Astrocyte (in vitro differentiated cells and primary cell): ENCODE results near the gene KCP. TPM values are rescaled to one million over a fixed set of nuclear protein-coding genes. Genes with fewer than 3 reads are reported as not detected.

Experiments used
- DNase-seq: peaks from one replicate; pipeline ENCODE4 v3.0.0-alpha.2; 2010; ENCODE audit warnings: low read depth
- FAIRE-seq: peaks from 2 replicates; lab custom pipeline; 2011; peaks lifted over from hg19 to GRCh38; lab: Jason Lieb, UNC
- H2AFZ ChIP-seq: 2 replicates; pipeline ENCODE4 v1.6.0; 2012; ENCODE audit warnings: low read depth, low read length, inconsistent platforms
- H3K27ac ChIP-seq: 2 replicates; pipeline ENCODE4 v1.5.1; 2011; ENCODE audit warnings: low read depth, low read length, inconsistent platforms
- H3K27me3 ChIP-seq: 2 replicates; pipeline ENCODE4 v1.6.0; 2011; ENCODE audit warnings: low read length, inconsistent platforms; ENCODE audit not compliant: insufficient read depth
- H3K36me3 ChIP-seq: 2 replicates; pipeline ENCODE4 v1.5.1; 2011; ENCODE audit warnings: low read length, inconsistent platforms; ENCODE audit not compliant: insufficient read depth
- H3K4me1 ChIP-seq: 2 replicates; pipeline ENCODE4 v1.5.1; 2011; ENCODE audit warnings: low read length, inconsistent platforms; ENCODE audit not compliant: insufficient read depth
- H3K4me2 ChIP-seq: 2 replicates; pipeline ENCODE4 v1.6.0; 2012; ENCODE audit warnings: low read length, inconsistent platforms
- H3K4me3 ChIP-seq: 2 replicates; pipeline ENCODE4 v1.5.1; 2011; ENCODE audit warnings: low read depth, mild to moderate bottlenecking, low read length, inconsistent platforms; ENCODE audit not compliant: insufficient read depth
- H3K79me2 ChIP-seq: 2 replicates; pipeline ENCODE4 v1.6.0; 2012; ENCODE audit warnings: mild to moderate bottlenecking, low read length, inconsistent platforms; ENCODE audit not compliant: insufficient read depth
- H3K9ac ChIP-seq: 2 replicates; pipeline ENCODE4 v1.6.0; 2012; ENCODE audit warnings: mild to moderate bottlenecking, low read length, inconsistent platforms
- H3K9me3 ChIP-seq: 2 replicates; pipeline ENCODE4 v1.5.1; 2012; ENCODE audit warnings: low read depth, mild to moderate bottlenecking, low read length, inconsistent platforms; ENCODE audit not compliant: insufficient read depth
- H4K20me1 ChIP-seq: 2 replicates; pipeline ENCODE4 v1.6.0; 2012; ENCODE audit warnings: low read length, inconsistent platforms; ENCODE audit not compliant: insufficient read depth
- H3K27ac Mint-ChIP-seq: one replicate; pipeline ENCODE4 v1.8.0; 2021; ENCODE audit warnings: mild to moderate bottlenecking, mixed read lengths; ENCODE audit not compliant: unreplicated experiment
- H3K27me3 Mint-ChIP-seq: one replicate; pipeline ENCODE4 v1.8.0; 2021; ENCODE audit warnings: low read depth, mixed read lengths; ENCODE audit not compliant: unreplicated experiment
- H3K36me3 Mint-ChIP-seq: one replicate; pipeline ENCODE4 v1.8.0; 2021; ENCODE audit warnings: low read depth, mixed read lengths; ENCODE audit not compliant: unreplicated experiment
- H3K4me1 Mint-ChIP-seq: one replicate; pipeline ENCODE4 v1.8.0; 2021; ENCODE audit warnings: low read depth, mixed read lengths; ENCODE audit not compliant: unreplicated experiment
- H3K4me3 Mint-ChIP-seq: one replicate; pipeline ENCODE4 v1.8.0; 2021; ENCODE audit warnings: mild to moderate bottlenecking, moderate library complexity, mixed read lengths; ENCODE audit not compliant: unreplicated experiment
- H3K9me3 Mint-ChIP-seq: one replicate; pipeline ENCODE4 v1.8.0; 2021; ENCODE audit warnings: mild to moderate bottlenecking, mixed read lengths; ENCODE audit not compliant: unreplicated experiment
- CTCF ChIP-seq: IDR thresholded peaks from 2 replicates; pipeline ENCODE4 v1.5.1; 2011; ENCODE audit warnings: low read depth, mild to moderate bottlenecking, inconsistent platforms, low read length, moderate library complexity; ENCODE audit not compliant: insufficient read depth
- EZH2 ChIP-seq: IDR thresholded peaks from 2 replicates; pipeline ENCODE4 v1.6.1; 2012; ENCODE audit warnings: mild to moderate bottlenecking, low read length, inconsistent platforms; ENCODE audit not compliant: insufficient read depth
- total RNA-seq: library from RNA; stranded (reverse); gene quantifications from 2 replicates; pipeline ENCODE4 v1.2.1, GENCODE V29; 2021

Gene KCP
- total RNA-seq, 1 donor from 2014 or later: 0.20 TPM

DNA sequence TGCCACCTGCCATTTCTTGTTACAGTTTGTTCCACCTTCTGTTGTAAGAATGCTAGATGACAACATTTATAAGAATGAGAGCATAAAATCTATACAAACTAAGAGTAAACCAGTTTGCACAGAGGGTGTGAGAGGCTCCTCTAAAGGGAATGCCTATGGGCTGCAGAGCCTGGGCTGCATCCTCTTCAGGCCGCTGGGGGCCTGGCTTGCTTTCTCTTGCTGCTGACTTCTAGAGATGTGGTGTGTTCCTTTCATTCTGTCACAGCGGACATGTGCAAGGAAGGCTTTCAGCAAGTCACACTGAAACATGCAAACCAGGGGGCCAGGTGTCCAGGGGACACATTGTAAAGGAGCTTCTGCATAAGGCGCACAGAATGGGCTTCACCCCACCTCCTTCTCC is 55.0 kb downstream of the KCP start:
- H3K4me3 Mint-ChIP-seq: no peak overlapping the region
- no peaks in the 10 kb centered on the region for H3K27me3 Mint-ChIP-seq
- Histone ChIP-seq H3K4me1 (no peaks in the 10 kb centered on the region), H2AFZ (no peak overlapping the region), H3K4me2 (no peak overlapping the region), H3K9ac (no peak overlapping the region), H3K9me3 (no peaks in the 10 kb centered on the region), H4K20me1 (peaks cover 77% of the 10 kb centered on the region), H3K36me3 (peaks cover 45% of the 10 kb centered on the region), H3K27me3 (no peaks in the 10 kb centered on the region), H3K27ac (no peak overlapping the region), H3K4me3 (no peak overlapping the region), H3K79me2 (peaks cover 7% of the 10 kb centered on the region)
- peaks cover 5% of the 10 kb centered on the region for H3K4me1 Mint-ChIP-seq
- H3K27ac Mint-ChIP-seq: peak overlapping the region; percentile 18
- no peaks in the 10 kb centered on the region for H3K9me3 Mint-ChIP-seq
- DNase-seq (no peak), FAIRE-seq (no peak)
- peaks cover 20% of the 10 kb centered on the region for H3K36me3 Mint-ChIP-seq
- TF ChIP-seq CTCF: no peak
- TF ChIP-seq EZH2: no peak

GRCh38 chr7:128854396-128854795 is 56.1 kb downstream of the KCP start:
- H3K9me3 Mint-ChIP-seq: no peaks in the 10 kb centered on the region
- no peak overlapping the region for H3K27ac Mint-ChIP-seq
- no peaks in the 10 kb centered on the region for H3K4me1 ChIP-seq
- no peaks in the 10 kb centered on the region for H3K9me3 ChIP-seq
- no peaks in the 10 kb centered on the region for H3K4me1 Mint-ChIP-seq
- no peak overlapping the region for H3K4me3 Mint-ChIP-seq
- H2AFZ ChIP-seq: no peak overlapping the region
- peaks cover 56% of the 10 kb centered on the region for H3K36me3 ChIP-seq
- no peak overlapping the region for H3K4me3 ChIP-seq
- FAIRE-seq: no peak
- H3K79me2 ChIP-seq: peaks cover 12% of the 10 kb centered on the region
- H4K20me1 ChIP-seq: peaks cover 84% of the 10 kb centered on the region
- H3K9ac ChIP-seq: no peak overlapping the region
- H3K27me3 ChIP-seq: no peaks in the 10 kb centered on the region
- no peaks in the 10 kb centered on the region for H3K27me3 Mint-ChIP-seq
- DNase-seq: no peak
- H3K27ac ChIP-seq: no peak overlapping the region
- H3K36me3 Mint-ChIP-seq: peaks cover 19% of the 10 kb centered on the region
- TF ChIP-seq CTCF (no peak), EZH2 (no peak)
- H3K4me2 ChIP-seq: no peak overlapping the region

DNA sequence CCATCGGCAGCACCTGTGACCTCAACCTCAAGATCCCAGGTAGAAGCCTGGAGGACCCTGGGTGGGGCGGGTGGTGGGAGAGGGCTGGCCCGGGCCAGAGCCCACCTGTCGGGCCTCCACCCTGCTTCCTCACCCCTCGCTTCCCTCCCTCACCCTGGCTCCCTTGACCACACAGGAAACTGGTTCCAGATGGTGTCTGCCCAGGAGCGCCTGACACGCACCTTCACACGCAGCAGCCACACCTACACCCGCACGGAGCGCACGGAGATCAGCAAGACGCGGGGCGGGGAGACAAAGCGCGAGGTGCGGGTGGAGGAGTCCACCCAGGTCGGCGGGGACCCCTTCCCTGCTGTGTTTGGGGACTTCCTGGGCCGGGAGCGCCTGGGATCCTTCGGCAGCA is 56.7 kb downstream of the KCP start:
- Mint-ChIP-seq H3K36me3 (peaks cover 19% of the 10 kb centered on the region), H3K4me1 (no peaks in the 10 kb centered on the region)
- H3K9me3 ChIP-seq: no peaks in the 10 kb centered on the region

More for the DNA sequence above, 56.7 kb downstream of the KCP start:
- Histone ChIP-seq H4K20me1 (peaks cover 80% of the 10 kb centered on the region), H3K4me3 (no peak overlapping the region), H3K79me2 (peaks cover 12% of the 10 kb centered on the region), H2AFZ (no peak overlapping the region), H3K4me1 (no peaks in the 10 kb centered on the region), H3K4me2 (no peak overlapping the region), H3K9ac (no peak overlapping the region), H3K27me3 (no peaks in the 10 kb centered on the region), H3K27ac (no peak overlapping the region), H3K36me3 (peaks cover 57% of the 10 kb centered on the region)
- TF ChIP-seq CTCF (no peak), EZH2 (no peak)
- H3K27ac Mint-ChIP-seq: no peak overlapping the region
- FAIRE-seq (no peak), DNase-seq (no peak)
- H3K9me3 Mint-ChIP-seq: no peaks in the 10 kb centered on the region
- H3K4me3 Mint-ChIP-seq: no peak overlapping the region
- no peaks in the 10 kb centered on the region for H3K27me3 Mint-ChIP-seq
